ENCODE measurements around the gene DNLZ. TPM values are rescaled to one million over a fixed set of nuclear protein-coding genes. Genes with fewer than 3 reads are reported as not detected.
"Not testable (repeated sequence)": the region's sequence is repeated elsewhere in the genome, so short reads cannot be mapped to it uniquely, and the experiment has no call there.

Gene DNLZ
- 31.5 and 34.0 TPM in 2 replicates for total RNA-seq

DNA sequence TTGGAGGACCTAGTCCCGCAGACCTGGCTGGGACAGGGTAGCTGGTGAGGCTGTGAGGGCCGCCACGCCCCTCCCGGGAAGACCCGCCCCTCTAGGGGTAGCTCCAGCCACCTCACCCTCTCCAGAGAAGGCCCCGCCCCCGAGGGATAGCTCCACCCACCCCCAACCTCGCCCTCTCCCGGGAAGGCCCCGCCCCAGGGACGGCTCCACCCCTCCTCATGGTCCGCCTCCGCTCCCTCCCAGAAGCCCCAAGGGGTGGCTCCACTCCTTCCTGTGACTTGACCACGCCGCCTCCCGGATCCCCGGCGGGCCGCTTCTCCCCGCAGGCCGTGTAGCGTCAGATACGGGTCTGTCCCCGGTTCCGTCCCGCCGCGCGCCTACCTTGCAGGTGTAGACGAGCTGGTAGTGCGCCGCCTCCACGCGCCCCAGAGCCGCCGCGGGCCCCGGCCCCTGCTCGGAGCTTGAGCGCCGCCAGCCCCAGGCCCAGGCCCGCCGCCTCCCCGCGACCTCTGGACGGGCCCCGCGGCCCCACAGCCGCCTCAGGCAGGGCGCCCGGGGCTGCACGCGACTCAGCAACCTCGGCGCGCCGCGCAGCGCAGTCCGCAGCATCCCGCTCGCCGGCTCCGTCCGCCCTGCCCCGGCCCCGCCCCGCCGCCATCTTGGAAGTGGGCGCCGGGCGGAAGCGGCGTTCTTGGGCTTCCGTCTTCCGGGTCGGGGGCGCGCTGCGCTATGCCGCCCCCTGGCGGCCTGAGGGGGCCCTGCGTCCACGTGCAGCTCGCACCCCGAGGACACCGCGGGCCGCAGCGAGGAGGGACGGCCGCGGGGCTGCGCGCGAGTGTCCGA, at the start of gene DNLZ:
DNLZ (minus strand) TSS at position 639 of the 843 bp plus-strand sequence; CDS start at position 609, 30 bp downstream.
- Mint-ChIP-seq H3K27me3 (no peaks in the 10 kb centered on the region), H3K4me3 (peak within 1 kb of the TSS; percentile 83), H3K36me3 (ENCODE audit: low read depth) (peaks cover 5% of the 10 kb centered on the region), H3K9me3 (no peaks in the 10 kb centered on the region), H3K4me1 (peaks cover 4% of the 10 kb centered on the region), H3K27ac (peak within 1 kb of the TSS; percentile 89)
- DNase-seq = peak; percentile 97
- intact Hi-C loops (cut with micrococcal nuclease) = loop anchor here (1.0 kb wide), 1 partner anchor 37 kb away; the partner anchor contains the start of gene SNAPC4

DNA sequence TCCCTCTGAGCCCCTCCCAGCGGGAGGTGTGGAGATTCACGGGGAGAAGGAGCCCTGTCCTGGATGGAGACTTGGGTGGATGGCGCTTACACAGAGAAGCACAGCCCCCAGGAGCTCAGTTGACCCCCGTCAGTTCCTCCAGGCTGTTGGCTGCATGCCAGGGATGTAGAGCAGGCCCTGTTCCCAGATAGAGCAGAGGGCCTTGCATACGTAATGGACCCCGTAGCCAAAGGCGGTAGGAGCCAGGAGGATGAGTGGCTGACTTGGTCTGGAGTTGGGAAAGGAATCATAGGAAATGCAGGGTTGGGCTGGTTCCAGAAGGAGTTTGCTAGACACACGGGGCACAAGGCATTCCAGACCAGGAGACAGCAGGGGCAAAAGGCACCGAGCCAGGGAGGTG, 49.4 kb upstream of the DNLZ start:
- H3K4me1 Mint-ChIP-seq = peaks cover 34% of the 10 kb centered on the region
- no peaks in the 10 kb centered on the region for H3K9me3 Mint-ChIP-seq
- no peak for DNase-seq
- H3K27me3 Mint-ChIP-seq = no peaks in the 10 kb centered on the region
- H3K4me3 Mint-ChIP-seq = no peak overlapping the region
- peaks cover 58% of the 10 kb centered on the region for H3K36me3 Mint-ChIP-seq (ENCODE audit: low read depth)
- intact Hi-C loops (cut with micrococcal nuclease) = loop anchor here (5.0 kb wide), 2 partner anchors 134 to 166 kb away; partner anchors contain the start of genes NOTCH1 and QSOX2
- H3K27ac Mint-ChIP-seq = peak overlapping the region; percentile 26

DNA sequence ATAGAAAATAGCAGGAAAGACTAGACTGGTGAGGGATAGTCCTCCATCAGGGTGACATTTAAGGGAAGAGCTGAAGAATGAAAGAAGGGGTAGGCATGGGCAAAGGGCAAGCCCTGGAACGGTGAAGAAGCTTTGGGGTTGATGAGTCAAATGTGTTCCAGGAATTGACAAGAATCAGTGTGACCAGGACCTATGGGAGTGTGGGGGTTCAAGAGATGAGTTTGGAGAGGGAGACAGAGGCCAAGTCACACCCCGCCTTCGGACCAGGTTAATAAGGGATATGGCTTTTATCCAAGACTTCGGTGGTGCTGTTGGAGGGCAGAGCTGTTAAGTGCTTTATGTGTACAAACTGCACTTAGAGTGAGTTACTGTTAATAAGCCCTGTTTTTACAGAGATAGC, 47.8 kb upstream of the DNLZ start:
- no peak for DNase-seq
- Mint-ChIP-seq H3K9me3 (no peaks in the 10 kb centered on the region), H3K27ac (peak overlapping the region; percentile 92), H3K4me1 (peaks cover 37% of the 10 kb centered on the region), H3K27me3 (no peaks in the 10 kb centered on the region), H3K4me3 (peak overlapping the region; percentile 93), H3K36me3 (ENCODE audit: low read depth) (peaks cover 57% of the 10 kb centered on the region)
- intact Hi-C loops (cut with micrococcal nuclease) = loop anchor here (2.0 to 5.0 kb wide), 3 partner anchors 27 to 164 kb away; partner anchors contain the start of genes INPP5E, NOTCH1 and QSOX2

DNA sequence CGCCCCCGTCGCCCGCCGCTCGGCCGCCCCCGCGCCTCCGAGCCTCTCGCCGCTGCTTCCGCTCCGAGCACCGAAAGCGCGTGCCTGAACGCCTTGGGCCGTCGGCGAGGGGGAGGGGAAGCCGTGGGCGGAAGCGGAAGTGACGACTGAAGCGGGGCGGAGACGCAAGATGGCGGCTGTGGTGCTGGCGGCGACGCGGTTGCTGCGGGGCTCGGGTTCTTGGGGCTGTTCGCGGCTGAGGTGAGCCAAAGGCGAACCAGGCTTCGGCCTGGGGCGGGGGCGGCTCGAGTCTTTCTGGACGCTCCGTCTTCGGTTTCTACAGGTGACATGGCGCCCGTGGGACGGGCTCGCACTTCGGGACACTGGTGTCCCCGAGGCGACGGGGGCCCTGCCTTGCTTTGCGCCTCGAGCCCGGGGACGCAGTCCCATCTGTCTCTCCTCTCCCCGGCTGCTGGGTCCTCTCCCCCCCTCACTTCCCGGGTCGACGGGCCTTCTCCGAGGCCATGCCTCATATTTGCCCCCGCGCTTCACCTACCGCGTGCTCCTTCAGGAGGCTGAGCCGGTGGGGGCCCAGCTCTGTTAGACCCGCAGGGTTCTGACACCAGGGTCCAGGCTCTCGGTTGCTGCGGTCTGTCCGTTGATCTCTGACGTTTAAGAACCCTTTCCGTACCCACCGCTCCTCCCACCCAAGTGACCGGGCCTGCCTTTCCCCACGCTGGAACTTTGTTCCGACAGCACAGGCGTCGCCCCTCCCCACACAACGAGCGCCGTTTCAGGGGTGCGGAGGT, 47.1 kb upstream of the DNLZ start, which contains the start of the genes ENTR1 and PMPCA:
ENTR1 (minus strand) TSS at position 115 of the 788 bp plus-strand sequence. CDS start 217 bp downstream, outside the sequence.
PMPCA (plus strand) TSS at position 159 of the 788 bp plus-strand sequence; CDS start at position 170, 11 bp downstream.
- Mint-ChIP-seq H3K4me3 (peak within 1 kb of the TSS; percentile 94), H3K36me3 (ENCODE audit: low read depth) (peaks cover 55% of the 10 kb centered on the region), H3K4me1 (peaks cover 40% of the 10 kb centered on the region)

DNA sequence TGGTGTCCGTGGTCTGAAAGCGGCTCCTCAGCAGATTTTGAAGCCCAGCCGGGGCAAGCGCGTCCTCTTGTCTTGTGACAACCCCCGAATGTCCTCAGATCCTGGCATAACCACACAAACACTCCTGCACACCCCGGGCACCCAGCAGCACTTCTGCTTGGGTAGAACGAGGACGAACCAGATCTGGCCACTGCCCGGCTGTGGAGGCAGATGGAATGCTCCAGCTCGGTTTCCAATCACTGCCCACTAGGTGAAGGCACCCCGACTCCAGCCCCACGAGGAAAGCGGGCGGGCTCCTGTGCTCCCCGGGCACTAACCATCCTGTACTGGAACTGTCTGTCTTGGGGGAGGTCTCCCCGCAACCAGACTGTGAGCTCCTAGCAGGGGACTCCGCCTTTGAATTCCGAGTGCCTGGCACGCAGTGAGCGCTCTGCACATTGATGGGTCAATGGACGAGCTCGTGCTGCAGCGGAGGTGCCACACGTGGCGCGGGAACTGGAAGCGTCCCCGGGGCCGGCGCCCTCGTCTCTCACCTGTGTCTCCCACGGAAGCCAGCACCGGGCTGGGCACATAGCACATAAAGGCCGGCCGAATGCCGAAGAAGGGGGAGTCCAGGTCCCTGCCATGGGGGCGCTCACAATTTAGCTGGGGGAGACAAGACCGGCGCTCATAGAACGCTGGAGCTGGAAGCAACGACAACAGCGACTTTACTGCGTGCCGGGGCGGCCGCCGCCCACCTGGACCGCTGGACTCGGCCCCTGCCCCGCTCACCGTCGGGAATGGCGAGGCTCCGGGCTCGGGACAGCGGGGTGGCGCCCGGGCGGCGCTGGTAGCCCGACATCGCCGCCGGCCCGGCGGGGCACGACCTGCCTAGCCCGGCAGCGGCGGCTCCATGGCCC, 46.3 kb upstream of the DNLZ start:
- H3K4me1 Mint-ChIP-seq = peaks cover 43% of the 10 kb centered on the region
- DNase-seq = peak; percentile 78
- no peaks in the 10 kb centered on the region for H3K9me3 Mint-ChIP-seq
- H3K27me3 Mint-ChIP-seq = no peaks in the 10 kb centered on the region
- peak overlapping the region; percentile 94 for H3K4me3 Mint-ChIP-seq
- peaks cover 62% of the 10 kb centered on the region for H3K36me3 Mint-ChIP-seq (ENCODE audit: low read depth)
- peak overlapping the region; percentile 95 for H3K27ac Mint-ChIP-seq
- intact Hi-C loops (cut with micrococcal nuclease) = loop anchor here (1.0 to 5.0 kb wide), 4 partner anchors 10 to 163 kb away; partner anchors contain the start of genes INPP5E, NOTCH1, QSOX2 and SNAPC4

More for the DNA sequence above, 47.1 kb upstream of the DNLZ start, which contains the start of the genes ENTR1 and PMPCA:
- peak within 1 kb of the TSS; percentile 95 for H3K27ac Mint-ChIP-seq
- peak; percentile 99 for DNase-seq
- intact Hi-C loops (cut with micrococcal nuclease) = loop anchor here (1.0 to 5.0 kb wide), 4 partner anchors 10 to 163 kb away; partner anchors contain the start of genes INPP5E, NOTCH1, QSOX2 and SNAPC4
- no peaks in the 10 kb centered on the region for H3K27me3 Mint-ChIP-seq
- H3K9me3 Mint-ChIP-seq = no peaks in the 10 kb centered on the region

DNA sequence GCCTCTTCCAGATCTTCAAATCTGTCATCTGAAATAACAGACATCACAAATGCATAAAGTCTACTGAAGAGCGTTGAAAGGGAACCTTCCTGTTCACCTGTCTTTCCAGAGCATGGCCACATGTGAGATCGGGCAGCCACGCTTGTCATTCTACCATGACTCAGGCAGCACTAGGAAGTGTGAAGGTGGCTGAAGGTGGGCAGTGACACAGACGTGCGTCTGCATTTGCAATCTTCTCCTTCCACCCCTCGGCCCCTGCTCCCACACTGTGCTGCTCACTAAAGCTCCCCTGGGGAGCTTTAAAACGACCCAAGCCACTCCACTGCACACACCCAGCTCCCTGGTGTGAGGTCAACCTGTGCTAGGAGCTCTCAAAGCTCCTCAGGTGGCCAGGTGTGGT, 44.4 kb upstream of the DNLZ start:
- Mint-ChIP-seq H3K27me3 (no peaks in the 10 kb centered on the region), H3K36me3 (ENCODE audit: low read depth) (peaks cover 60% of the 10 kb centered on the region), H3K4me1 (peaks cover 53% of the 10 kb centered on the region), H3K27ac (no peak overlapping the region), H3K4me3 (peak overlapping the region; percentile 16), H3K9me3 (no peaks in the 10 kb centered on the region)
- DNase-seq = no peak
- intact Hi-C loops (cut with micrococcal nuclease) = no loop called here

DNA sequence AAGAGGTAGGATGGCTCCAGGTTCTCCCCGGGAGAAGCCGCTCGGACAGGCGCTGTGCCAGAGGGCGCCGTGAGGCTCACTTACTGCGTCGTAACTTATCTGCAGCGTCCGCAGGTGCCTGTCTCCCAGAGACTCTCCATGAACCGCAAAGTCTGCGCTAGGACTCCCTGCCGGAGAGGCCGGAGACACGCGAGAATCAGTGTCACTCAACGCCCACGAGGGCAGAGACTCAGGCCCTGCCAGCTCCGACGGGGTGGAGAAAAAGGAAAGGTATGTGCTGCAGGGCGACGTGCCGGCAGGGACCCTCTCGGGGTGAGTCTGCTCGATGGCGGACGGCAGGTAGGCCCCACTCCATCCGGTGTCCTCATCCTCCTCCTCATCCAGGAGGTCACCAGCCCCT, 43.5 kb upstream of the DNLZ start:
- intact Hi-C loops (cut with micrococcal nuclease); H3K4me3 Mint-ChIP-seq; H3K27me3 Mint-ChIP-seq; DNase-seq; H3K27ac Mint-ChIP-seq; H3K9me3 Mint-ChIP-seq: not testable (repeated sequence)
- Mint-ChIP-seq H3K4me1 (peaks cover 52% of the 10 kb centered on the region), H3K36me3 (ENCODE audit: low read depth) (peaks cover 58% of the 10 kb centered on the region)

DNA sequence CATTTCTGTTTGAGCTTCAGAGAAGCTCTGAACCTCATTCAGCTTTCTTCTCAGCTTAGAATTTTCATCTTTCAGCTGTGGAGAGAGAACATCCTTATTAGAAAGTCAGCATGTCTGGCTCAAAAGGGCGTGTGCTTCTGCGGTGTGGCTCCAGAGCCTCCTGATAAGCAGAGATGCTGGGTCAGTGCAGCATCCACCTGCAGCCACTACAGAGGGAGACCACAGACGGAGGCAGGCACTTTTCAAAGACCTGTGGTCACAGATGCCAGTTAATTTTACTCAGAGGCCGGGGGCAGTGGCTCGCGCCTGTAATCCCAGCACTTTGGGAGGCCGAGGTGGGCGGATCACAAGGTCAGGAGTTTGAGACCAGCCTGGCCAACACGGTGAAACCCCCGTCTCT, 42.4 kb upstream of the DNLZ start:
- peaks cover 56% of the 10 kb centered on the region for H3K36me3 Mint-ChIP-seq (ENCODE audit: low read depth)
- intact Hi-C loops (cut with micrococcal nuclease) = not testable (repeated sequence)

DNA sequence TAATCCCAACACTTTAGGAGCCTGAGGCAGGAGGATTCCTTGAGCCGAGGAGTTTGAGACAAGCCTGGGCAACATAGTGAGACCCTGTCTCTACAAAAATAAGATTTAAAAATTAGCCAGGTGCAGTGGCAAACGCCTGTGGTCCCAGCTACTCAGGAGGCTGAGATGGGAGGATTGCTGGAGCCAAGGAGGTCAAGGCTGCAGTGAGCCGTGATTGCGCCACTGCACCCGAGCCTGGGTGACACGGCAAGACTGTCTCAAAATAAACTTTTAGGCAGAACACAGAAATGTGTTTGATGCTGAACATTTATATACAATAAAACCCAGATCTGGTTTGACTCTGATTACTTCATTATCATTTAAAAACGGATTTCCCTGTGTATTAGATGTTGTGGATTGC, 41.9 kb upstream of the DNLZ start:
- peaks cover 50% of the 10 kb centered on the region for H3K4me1 Mint-ChIP-seq
- no peak overlapping the region for H3K4me3 Mint-ChIP-seq
- intact Hi-C loops (cut with micrococcal nuclease) = no loop called here
- H3K27ac Mint-ChIP-seq = no peak overlapping the region
- peaks cover 56% of the 10 kb centered on the region for H3K36me3 Mint-ChIP-seq (ENCODE audit: low read depth)
- no peaks in the 10 kb centered on the region for H3K27me3 Mint-ChIP-seq
- DNase-seq = no peak
- H3K9me3 Mint-ChIP-seq = no peaks in the 10 kb centered on the region

More for the DNA sequence above, 42.4 kb upstream of the DNLZ start:
- not testable (repeated sequence) for H3K9me3 Mint-ChIP-seq, H3K27ac Mint-ChIP-seq, DNase-seq, H3K4me3 Mint-ChIP-seq, H3K27me3 Mint-ChIP-seq
- peaks cover 49% of the 10 kb centered on the region for H3K4me1 Mint-ChIP-seq

DNA sequence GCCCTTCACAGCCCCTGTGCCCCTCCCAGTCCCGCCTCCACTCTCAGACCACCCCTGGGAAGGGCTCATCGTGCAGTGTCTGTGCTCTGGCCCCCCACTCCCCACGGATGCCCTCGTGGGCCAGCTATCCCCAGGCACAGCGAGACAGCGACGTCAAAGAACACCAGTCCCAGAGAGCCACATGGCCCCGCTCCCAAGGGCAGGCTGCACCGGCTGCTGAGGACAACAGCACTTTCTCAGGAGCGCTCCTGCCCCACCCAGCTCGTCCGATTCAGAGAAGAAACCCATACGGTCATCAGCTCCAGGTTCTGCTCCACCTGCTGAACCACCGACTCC, 41.2 kb upstream of the DNLZ start:
- Mint-ChIP-seq H3K36me3 (ENCODE audit: low read depth) (peaks cover 53% of the 10 kb centered on the region), H3K27ac (peak overlapping the region; percentile 86), H3K27me3 (no peaks in the 10 kb centered on the region), H3K4me3 (peak overlapping the region; percentile 80), H3K9me3 (no peaks in the 10 kb centered on the region), H3K4me1 (peaks cover 48% of the 10 kb centered on the region)
- DNase-seq = no peak
- intact Hi-C loops (cut with micrococcal nuclease) = loop anchor here (5.0 kb wide), 1 partner anchor 78 kb away; the partner anchor contains the start of gene SEC16A

DNA sequence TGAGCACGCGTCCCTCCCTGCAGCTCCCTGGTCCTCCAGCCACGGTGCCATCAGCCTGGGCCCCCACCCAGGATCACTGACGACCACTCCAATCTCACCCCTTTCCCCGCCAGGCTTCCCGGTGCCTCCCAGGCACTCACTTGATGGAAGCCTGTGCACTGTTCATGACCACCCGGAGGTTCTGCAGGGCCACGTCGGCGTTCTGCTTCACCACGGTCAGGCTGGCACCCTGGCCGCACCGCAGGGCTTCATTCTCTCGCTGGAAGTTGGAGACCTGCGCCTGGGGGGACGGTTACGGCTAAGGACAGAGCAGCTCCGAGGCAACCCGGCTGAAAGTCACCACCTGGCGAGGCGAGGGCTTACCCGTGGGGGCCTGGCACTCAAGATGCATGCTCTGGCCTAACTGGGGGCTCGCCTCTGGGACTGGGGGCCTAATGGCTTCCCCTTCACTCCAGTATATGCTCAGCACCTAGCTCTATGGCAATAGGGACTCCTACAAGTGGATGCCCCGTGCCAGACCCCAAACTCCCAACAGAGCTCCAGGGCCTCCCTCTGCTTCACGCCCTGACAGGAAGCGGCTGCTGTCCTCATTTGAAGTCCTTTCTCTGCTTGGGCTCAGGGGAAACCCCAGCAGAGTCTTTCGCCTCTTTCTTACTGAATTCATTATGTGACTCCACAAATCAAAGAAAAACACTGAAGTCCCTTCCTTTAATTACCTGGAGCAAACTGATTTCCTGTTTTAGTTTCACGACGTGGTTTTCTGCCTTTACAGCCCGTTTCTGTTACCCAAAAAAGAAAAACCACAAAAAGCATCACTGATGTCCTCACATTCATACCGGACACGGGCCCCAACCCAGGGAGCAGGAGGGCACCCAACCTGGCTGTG, 40.6 kb upstream of the DNLZ start:
- Mint-ChIP-seq H3K27me3 (no peaks in the 10 kb centered on the region), H3K4me1 (peaks cover 44% of the 10 kb centered on the region), H3K36me3 (ENCODE audit: low read depth) (peaks cover 53% of the 10 kb centered on the region), H3K4me3 (peak overlapping the region; percentile 80), H3K9me3 (no peaks in the 10 kb centered on the region), H3K27ac (peak overlapping the region; percentile 86)
- intact Hi-C loops (cut with micrococcal nuclease) = loop anchor here (2.0 to 5.0 kb wide), 2 partner anchors 19 to 78 kb away; partner anchors contain the start of gene SEC16A
- DNase-seq = peak; percentile 83

DNA sequence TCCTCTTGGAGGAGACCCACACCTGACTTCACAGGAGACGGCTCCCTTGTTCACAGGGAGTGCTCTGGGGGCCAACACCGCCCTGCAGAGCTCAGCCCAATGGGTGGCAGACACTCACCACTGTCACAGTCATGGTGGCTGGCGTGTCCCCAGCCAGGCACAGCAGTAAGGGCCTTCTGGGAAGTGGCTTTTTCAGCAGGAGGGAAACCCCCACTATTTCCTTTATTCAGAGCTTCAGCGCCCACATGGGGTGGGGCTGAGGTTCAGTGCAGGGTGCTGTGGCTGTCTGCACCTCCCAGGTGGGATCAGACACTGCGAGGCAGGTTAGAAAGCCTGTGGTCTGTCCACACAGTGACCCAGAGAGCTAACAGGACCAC, 40.0 kb upstream of the DNLZ start:
- H3K4me3 Mint-ChIP-seq = peak overlapping the region; percentile 80
- peaks cover 55% of the 10 kb centered on the region for H3K36me3 Mint-ChIP-seq (ENCODE audit: low read depth)
- H3K27ac Mint-ChIP-seq = peak overlapping the region; percentile 86
- no peaks in the 10 kb centered on the region for H3K9me3 Mint-ChIP-seq
- intact Hi-C loops (cut with micrococcal nuclease) = loop anchor here (2.0 to 5.0 kb wide), 2 partner anchors 19 to 79 kb away; partner anchors contain the start of gene SEC16A
- no peaks in the 10 kb centered on the region for H3K27me3 Mint-ChIP-seq
- H3K4me1 Mint-ChIP-seq = peaks cover 44% of the 10 kb centered on the region
- peak; percentile 92 for DNase-seq
